GM12891 (cell line): ENCODE results near the gene RHBDD1.

Experiments
- DNase-seq: peaks from one replicate; pipeline ENCODE4 v3.0.0; 2011; ENCODE audit warnings: low spot score; ENCODE audit not compliant: insufficient read length
- FAIRE-seq: peaks from 2 replicates; lab custom pipeline; 2011; peaks lifted over from hg19 to GRCh38; lab: Jason Lieb, UNC
- PAX5 ChIP-seq: IDR thresholded peaks from 2 replicates; pipeline ENCODE4 v1.6.1; 2011; ENCODE audit warnings: low read length, moderate library complexity, mild to moderate bottlenecking; ENCODE audit not compliant: insufficient read depth, severe bottlenecking
- POLR2A ChIP-seq: IDR thresholded peaks from 2 replicates; pipeline ENCODE4 v1.6.1; 2011; ENCODE audit warnings: low read depth, low read length, control low read depth
- POLR2AphosphoS5 ChIP-seq: IDR thresholded peaks from 2 replicates; pipeline ENCODE4 v1.6.1; 2011; ENCODE audit warnings: low read depth, low read length, control low read depth
- POU2F2 ChIP-seq: IDR thresholded peaks from 2 replicates; pipeline ENCODE4 v1.6.1; 2011; ENCODE audit warnings: low read depth, mild to moderate bottlenecking, control low read depth, low read length, moderate library complexity
- SPI1 ChIP-seq: IDR thresholded peaks from 2 replicates; pipeline ENCODE4 v1.6.1; 2011; ENCODE audit warnings: low read depth, low read length, control low read depth
- TAF1 ChIP-seq: IDR thresholded peaks from 2 replicates; pipeline ENCODE4 v1.6.1; 2011; ENCODE audit warnings: low read depth, low read length, control low read depth

Gene RHBDD1

GRCh38 chr2:227010433-227010832 is 174.6 kb downstream of the RHBDD1 start:
- no peak for FAIRE-seq
- TF ChIP-seq SPI1, result no peak
- TF ChIP-seq PAX5, result no peak
- no peak for TF ChIP-seq POLR2AphosphoS5
- DNase-seq, result no peak

GRCh38 chr2:227013330-227013729 is 177.5 kb downstream of the RHBDD1 start:
- TF ChIP-seq SPI1, result no peak
- TF ChIP-seq TAF1, result no peak
- TF ChIP-seq POLR2A, result no peak
- TF ChIP-seq POU2F2, result no peak
- no peak for TF ChIP-seq PAX5
- no peak for TF ChIP-seq POLR2AphosphoS5
- FAIRE-seq, result no peak
- no peak for DNase-seq

GRCh38 chr2:227013881-227014280 is 178.0 kb downstream of the RHBDD1 start:
- no peak for DNase-seq
- TF ChIP-seq POLR2A (no peak), TAF1 (no peak), PAX5 (no peak), POU2F2 (no peak), SPI1 (no peak), POLR2AphosphoS5 (no peak)
- FAIRE-seq, result no peak

- FAIRE-seq (no peak), DNase-seq (no peak)
- TF ChIP-seq POU2F2 (no peak), POLR2A (no peak), PAX5 (no peak), SPI1 (no peak), POLR2AphosphoS5 (no peak), TAF1 (no peak)
Measured at GRCh38 chr2:227016894-227017293, 181.0 kb downstream of the RHBDD1 start.

GRCh38 chr2:227020416-227020815 is 184.6 kb downstream of the RHBDD1 start:
- DNase-seq (no peak), FAIRE-seq (no peak)
- no peak for TF ChIP-seq POLR2A
- TF ChIP-seq SPI1, result no peak
- no peak for TF ChIP-seq PAX5
- no peak for TF ChIP-seq POLR2AphosphoS5
- no peak for TF ChIP-seq POU2F2
- no peak for TF ChIP-seq TAF1

- DNase-seq, result no peak
- FAIRE-seq, result no peak
- TF ChIP-seq SPI1, result no peak
- no peak for TF ChIP-seq POLR2A
- no peak for TF ChIP-seq TAF1
- no peak for TF ChIP-seq POLR2AphosphoS5
- no peak for TF ChIP-seq PAX5
- no peak for TF ChIP-seq POU2F2
Measured at GRCh38 chr2:227022608-227023007, 186.8 kb downstream of the RHBDD1 start.

- FAIRE-seq, result no peak
- TF ChIP-seq PAX5, result no peak
- no peak for TF ChIP-seq TAF1
- no peak for DNase-seq
Measured at GRCh38 chr2:227025510-227025909, 189.7 kb downstream of the RHBDD1 start.

GRCh38 chr2:227029426-227030105 is 193.7 kb downstream of the RHBDD1 start:
- FAIRE-seq, result peak; percentile 38
- DNase-seq, result no peak
- TF ChIP-seq POLR2AphosphoS5 (no peak), PAX5 (no peak), POU2F2 (no peak), POLR2A (no peak), TAF1 (no peak)

- DNase-seq (no peak), FAIRE-seq (no peak)
- TF ChIP-seq PAX5 (no peak), POU2F2 (no peak), POLR2A (no peak)
Measured at GRCh38 chr2:227030789-227031188, 194.9 kb downstream of the RHBDD1 start.

- no peak for TF ChIP-seq SPI1
- TF ChIP-seq POLR2AphosphoS5, result no peak
- TF ChIP-seq POLR2A, result no peak
- no peak for TF ChIP-seq TAF1
- no peak for TF ChIP-seq PAX5
- TF ChIP-seq POU2F2, result no peak
- FAIRE-seq (no peak), DNase-seq (no peak)
Measured at GRCh38 chr2:227031379-227031778, 195.5 kb downstream of the RHBDD1 start.
